ENCODE data around the gene ENO1. TPM values are rescaled to one million over a fixed set of nuclear protein-coding genes. Genes with fewer than 3 reads are reported as not detected.

The ENO1 gene
- total RNA-seq, 1 donor from 2014 or later: 1,388 TPM

- ATAC-seq: no peak
These were observed 66.4 kb downstream of the ENO1 start for GRCh38 chr1:8812081-8812480.

Other genes starting within 250 kb of the ENO1 start
- gene RERE, start 61.0 kb downstream of the ENO1 start, total RNA-seq: 33.0 TPM
- not detected for gene CA6, start 67.2 kb upstream of the ENO1 start, total RNA-seq
- gene SLC2A7, start 147.7 kb upstream of the ENO1 start, total RNA-seq: not detected
- gene SLC2A5, start 190.9 kb upstream of the ENO1 start, total RNA-seq: 5.9 TPM